NCI-H526 treated with DMSO at 0.1 percent for 48 hours (cell line): ENCODE measurements around the gene MOAP1.
"Not testable (repeated sequence)": the region's sequence is repeated elsewhere in the genome, so short reads cannot be mapped to it uniquely, and the experiment has no call there.

Experiments
- DNase-seq: peaks from one replicate; lab custom pipeline; 2025; lab: John Stamatoyannopoulos, UW

The MOAP1 gene

GRCh38 chr14:93184391-93185348 lies at the start of gene MOAP1, which contains the start of gene LYSET:
Gene MOAP1 (minus strand): TSS chr14:93184897. CDS start chr14:93184242, 655 bp downstream.
Gene LYSET (plus strand): TSS chr14:93185317. CDS start chr14:93185406, 89 bp downstream.
- DNase-seq, result peak; percentile 59

GRCh38 chr14:93233078-93233477 lies 48.4 kb upstream of the MOAP1 start:
- DNase-seq, result not testable (repeated sequence)

GRCh38 chr14:93232159-93232558 lies 47.5 kb upstream of the MOAP1 start:
- DNase-seq, result no peak

- peak; percentile 35 for DNase-seq
Observed at GRCh38 chr14:93231129-93231979, 46.7 kb upstream of the MOAP1 start.

GRCh38 chr14:93230539-93230938 lies 45.8 kb upstream of the MOAP1 start:
- no peak for DNase-seq

GRCh38 chr14:93228550-93228949 lies 43.9 kb upstream of the MOAP1 start:
- DNase-seq, result no peak

GRCh38 chr14:93223565-93223964 lies 38.9 kb upstream of the MOAP1 start:
- DNase-seq, result no peak

GRCh38 chr14:93220509-93220908 lies 35.8 kb upstream of the MOAP1 start:
- DNase-seq, result no peak

GRCh38 chr14:93219103-93219726 lies 34.5 kb upstream of the MOAP1 start:
- peak; percentile 19 for DNase-seq

- DNase-seq, result no peak
Observed at GRCh38 chr14:93214598-93214997, 29.9 kb upstream of the MOAP1 start.

GRCh38 chr14:93212432-93212831 lies 27.7 kb upstream of the MOAP1 start:
- no peak for DNase-seq

- peak; percentile 19 for DNase-seq
Observed at GRCh38 chr14:93207468-93208308, 23.0 kb upstream of the MOAP1 start.

GRCh38 chr14:93206793-93207467 lies 22.2 kb upstream of the MOAP1 start, which contains the start of the genes GON7 and UBR7:
Gene GON7 (minus strand): TSS chr14:93207065. CDS start chr14:93207037, 28 bp downstream.
Gene UBR7 (plus strand): TSS chr14:93207256. CDS start chr14:93207292, 36 bp downstream.
- DNase-seq, result peak; percentile 93

- DNase-seq, result no peak
Observed at GRCh38 chr14:93201155-93201704, 16.5 kb upstream of the MOAP1 start.

GRCh38 chr14:93200553-93200952 lies 15.9 kb upstream of the MOAP1 start:
- DNase-seq, result no peak

GRCh38 chr14:93199031-93199430 lies 14.3 kb upstream of the MOAP1 start:
- no peak for DNase-seq

GRCh38 chr14:93195316-93195999 lies 10.8 kb upstream of the MOAP1 start:
- no peak for DNase-seq

GRCh38 chr14:93186956-93187355 lies 2.3 kb upstream of the MOAP1 start:
- DNase-seq, result no peak

- no peak for DNase-seq
Observed at GRCh38 chr14:93186466-93186865, 1.8 kb upstream of the MOAP1 start.
